ENCODE results near the gene MYO5A.

MYO5A gene

GRCh38 chr15:52349052-52349700 is 179.5 kb downstream of the MYO5A start:
- DNase-seq (ENCODE audit: low read depth in 2 of 2) = peak; percentile 19 to 47
- no peak for TF ChIP-seq CTCF (IDR thresholded peaks at IDR 0.05; ENCODE audit: low read depth, low read length)
- no peak overlapping the region for H3K4me3 ChIP-seq (replicated peaks in 1 of 2; ENCODE audit: low read depth in 2 of 2, low read length in 2 of 2)

- H3K4me3 ChIP-seq (replicated peaks in 1 of 2; ENCODE audit: low read depth in 2 of 2, low read length in 2 of 2) = no peak overlapping the region
- TF ChIP-seq CTCF (IDR thresholded peaks at IDR 0.05; ENCODE audit: low read depth, low read length) = no peak
- DNase-seq (ENCODE audit: low read depth in 2 of 2) = peak; percentile 19 to 44
Observed at GRCh38 chr15:52348056-52348745, 180.5 kb downstream of the MYO5A start.

- no peak for TF ChIP-seq CTCF (IDR thresholded peaks at IDR 0.05; ENCODE audit: low read depth, low read length)
- DNase-seq (ENCODE audit: low read depth in 2 of 2) = no peak
- H3K4me3 ChIP-seq (replicated peaks in 1 of 2; ENCODE audit: low read depth in 2 of 2, low read length in 2 of 2) = no peak overlapping the region
Observed at GRCh38 chr15:52344592-52344991, 184.1 kb downstream of the MYO5A start.

- DNase-seq (ENCODE audit: low read depth in 2 of 2) = peak in 1 of 2 donors; percentile 57
- no peak overlapping the region for H3K4me3 ChIP-seq (replicated peaks in 1 of 2; ENCODE audit: low read depth in 2 of 2, low read length in 2 of 2)
- no peak for TF ChIP-seq CTCF (IDR thresholded peaks at IDR 0.05; ENCODE audit: low read depth, low read length)
Observed at GRCh38 chr15:52343831-52344230, 184.8 kb downstream of the MYO5A start.

GRCh38 chr15:52340093-52340492 is 188.6 kb downstream of the MYO5A start:
- H3K4me3 ChIP-seq (replicated peaks in 1 of 2; ENCODE audit: low read depth in 2 of 2, low read length in 2 of 2) = no peak overlapping the region
- TF ChIP-seq CTCF (IDR thresholded peaks at IDR 0.05; ENCODE audit: low read depth, low read length) = no peak
- no peak for DNase-seq (ENCODE audit: low read depth in 2 of 2)

GRCh38 chr15:52338891-52339290 is 189.8 kb downstream of the MYO5A start:
- no peak for DNase-seq (ENCODE audit: low read depth in 2 of 2)
- TF ChIP-seq CTCF (IDR thresholded peaks at IDR 0.05; ENCODE audit: low read depth, low read length) = no peak
- H3K4me3 ChIP-seq (replicated peaks in 1 of 2; ENCODE audit: low read depth in 2 of 2, low read length in 2 of 2) = no peak overlapping the region
